ENCODE results near the gene AATF.

- TF ChIP-seq CTCF (IDR thresholded peaks at IDR 0.05) (no peak), POLR2A (IDR thresholded peaks at IDR 0.05) (no peak)
These were observed 130.4 kb downstream of the AATF start for GRCh38 chr17:37079065-37079708.
